IPS-18a (cell line): Measurements from ENCODE around the gene UBE2QL1.

Source experiments
- H3K27ac ChIP-seq: one replicate; pipeline ENCODE4 v1.5.1; 2013; ENCODE audit warnings: low read length
- H3K27me3 ChIP-seq: one replicate; pipeline ENCODE4 v1.6.1; 2013; ENCODE audit warnings: mild to moderate bottlenecking, low read length; ENCODE audit not compliant: control insufficient read depth, insufficient read depth
- H3K36me3 ChIP-seq: one replicate; pipeline ENCODE4 v1.6.1; 2013; ENCODE audit warnings: low read depth, low read length; ENCODE audit not compliant: control insufficient read depth
- H3K4me1 ChIP-seq: one replicate; pipeline ENCODE4 v1.6.1; 2013; ENCODE audit warnings: low read depth, low read length; ENCODE audit not compliant: control insufficient read depth
- H3K4me3 ChIP-seq: one replicate; pipeline ENCODE4 v1.5.1; 2013; ENCODE audit warnings: low read length
- H3K9ac ChIP-seq: one replicate; pipeline ENCODE4 v1.6.1; 2013; ENCODE audit warnings: mild to moderate bottlenecking, low read length, moderate library complexity
- H3K9me3 ChIP-seq: one replicate; pipeline ENCODE4 v1.6.1; 2013; ENCODE audit warnings: low read depth, low read length; ENCODE audit not compliant: control insufficient read depth

Gene UBE2QL1

DNA sequence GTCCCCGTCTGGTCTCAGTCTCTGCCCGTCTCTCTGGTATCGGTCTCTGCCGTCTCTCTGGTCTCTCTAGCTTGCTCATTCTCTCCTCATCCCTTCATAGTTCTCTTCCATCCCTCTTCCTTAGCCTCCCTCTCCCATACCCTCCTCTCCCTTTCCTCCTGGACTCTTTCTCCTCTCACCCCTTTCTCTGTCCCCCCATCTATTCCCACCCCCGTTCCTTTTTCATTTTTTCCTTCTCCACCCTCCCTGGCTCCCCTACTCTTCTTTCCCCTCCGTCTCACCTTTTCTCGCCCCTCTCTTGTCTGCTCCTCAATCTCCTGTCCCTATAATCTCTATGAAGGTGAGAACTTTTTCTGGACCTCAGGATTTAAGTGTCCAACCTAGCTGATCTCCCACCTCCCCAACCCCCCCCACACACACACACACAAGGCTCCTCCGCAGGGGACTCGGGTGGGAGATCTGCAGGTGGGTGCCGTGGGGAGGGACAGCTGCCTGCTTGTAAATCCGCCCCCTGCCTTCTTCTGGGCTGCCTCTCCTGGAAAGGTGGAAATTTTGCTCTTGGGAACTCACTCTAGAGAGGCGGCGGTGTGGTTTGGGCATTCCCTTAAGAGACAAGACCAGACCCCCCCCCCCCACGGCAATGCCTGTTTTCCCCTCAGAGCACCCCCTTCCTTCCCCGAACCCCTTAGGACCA, 953 bp downstream of the UBE2QL1 start:
- peaks cover 10% of the 10 kb centered on the region for H3K4me1 ChIP-seq
- no peaks in the 10 kb centered on the region for H3K36me3 ChIP-seq
- H3K27ac ChIP-seq, result no peak overlapping the region
- H3K4me3 ChIP-seq, result peak overlapping the region; percentile 60
- H3K27me3 ChIP-seq, result peaks cover 85% of the 10 kb centered on the region
- H3K9ac ChIP-seq, result no peak overlapping the region
- no peaks in the 10 kb centered on the region for H3K9me3 ChIP-seq

DNA sequence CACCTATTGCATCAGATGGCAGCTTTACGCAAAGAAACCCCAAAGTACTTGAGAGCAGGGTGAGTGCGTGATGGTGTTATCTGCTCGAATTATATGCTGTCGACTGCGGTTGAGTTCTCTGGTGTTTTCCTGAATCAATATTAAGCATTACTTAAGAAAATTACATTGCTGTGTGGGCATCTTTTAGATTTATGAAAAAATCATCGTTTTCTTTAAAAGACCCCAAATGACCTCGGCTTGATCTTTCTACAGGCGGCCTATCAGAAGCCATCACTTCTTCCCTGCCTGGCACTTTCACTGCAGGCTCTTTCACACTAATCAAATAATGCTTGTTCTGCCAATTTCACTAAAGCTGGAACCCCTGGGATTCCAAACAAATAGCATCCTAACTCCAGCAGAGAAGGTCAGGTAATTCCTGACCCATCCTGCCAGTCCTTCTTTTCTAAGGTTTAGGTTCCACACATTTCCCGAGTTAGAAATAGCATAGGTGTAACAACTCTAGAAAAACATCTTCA, 1.7 kb downstream of the UBE2QL1 start:
- H3K27me3 ChIP-seq, result peaks cover 92% of the 10 kb centered on the region

DNA sequence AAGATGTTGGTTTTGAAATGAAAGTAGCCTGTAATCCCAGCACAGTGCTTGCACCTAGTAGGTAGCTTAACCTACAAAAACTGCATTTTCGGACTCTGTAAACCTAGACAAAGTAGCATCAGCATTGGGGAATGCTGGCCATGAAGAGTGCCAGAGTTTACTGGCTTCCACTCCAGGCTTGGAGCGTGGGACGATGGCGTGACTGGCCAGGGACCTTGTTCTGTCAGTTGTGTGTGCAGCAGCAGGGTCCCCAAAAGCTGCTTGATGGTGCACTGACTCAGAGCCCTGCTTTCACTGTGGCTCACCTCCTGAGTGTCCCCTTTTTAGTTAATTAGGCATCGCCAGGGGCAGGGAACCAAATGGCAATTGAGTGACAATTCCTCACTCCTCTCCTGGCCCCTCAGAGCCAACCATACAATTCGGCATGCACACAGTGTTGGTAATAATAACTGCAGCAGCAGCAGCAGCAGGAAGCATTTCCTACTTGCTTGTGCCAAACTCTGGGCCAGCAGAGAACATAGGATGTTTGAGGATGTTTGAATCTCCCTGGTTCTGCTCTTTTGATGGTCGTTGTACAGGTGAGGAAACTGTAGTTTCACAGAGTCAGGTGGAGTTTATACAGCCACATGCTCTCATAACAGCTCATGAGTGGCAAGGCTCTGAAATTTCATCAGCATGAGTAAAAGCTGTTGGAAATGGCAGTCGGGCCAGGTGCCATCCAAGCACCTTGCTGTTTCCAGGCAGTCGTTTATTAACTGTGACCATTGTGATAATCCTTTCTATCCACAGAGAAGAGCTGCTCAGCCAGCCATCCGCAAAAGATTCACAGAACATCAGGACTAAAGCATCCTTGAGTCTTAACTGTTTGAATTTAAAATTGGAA, 4.2 kb downstream of the UBE2QL1 start:
- no peak overlapping the region for H3K9ac ChIP-seq
- H3K27me3 ChIP-seq, result peaks cover 98% of the 10 kb centered on the region
- H3K4me1 ChIP-seq, result peaks cover 10% of the 10 kb centered on the region
- H3K4me3 ChIP-seq, result no peak overlapping the region
- no peak overlapping the region for H3K27ac ChIP-seq
- no peaks in the 10 kb centered on the region for H3K36me3 ChIP-seq
- H3K9me3 ChIP-seq, result no peaks in the 10 kb centered on the region

More for the DNA sequence above, 1.7 kb downstream of the UBE2QL1 start:
- Histone ChIP-seq H3K9ac (no peak overlapping the region), H3K4me1 (peaks cover 10% of the 10 kb centered on the region), H3K9me3 (no peaks in the 10 kb centered on the region), H3K36me3 (no peaks in the 10 kb centered on the region), H3K27ac (no peak overlapping the region), H3K4me3 (no peak overlapping the region)

DNA sequence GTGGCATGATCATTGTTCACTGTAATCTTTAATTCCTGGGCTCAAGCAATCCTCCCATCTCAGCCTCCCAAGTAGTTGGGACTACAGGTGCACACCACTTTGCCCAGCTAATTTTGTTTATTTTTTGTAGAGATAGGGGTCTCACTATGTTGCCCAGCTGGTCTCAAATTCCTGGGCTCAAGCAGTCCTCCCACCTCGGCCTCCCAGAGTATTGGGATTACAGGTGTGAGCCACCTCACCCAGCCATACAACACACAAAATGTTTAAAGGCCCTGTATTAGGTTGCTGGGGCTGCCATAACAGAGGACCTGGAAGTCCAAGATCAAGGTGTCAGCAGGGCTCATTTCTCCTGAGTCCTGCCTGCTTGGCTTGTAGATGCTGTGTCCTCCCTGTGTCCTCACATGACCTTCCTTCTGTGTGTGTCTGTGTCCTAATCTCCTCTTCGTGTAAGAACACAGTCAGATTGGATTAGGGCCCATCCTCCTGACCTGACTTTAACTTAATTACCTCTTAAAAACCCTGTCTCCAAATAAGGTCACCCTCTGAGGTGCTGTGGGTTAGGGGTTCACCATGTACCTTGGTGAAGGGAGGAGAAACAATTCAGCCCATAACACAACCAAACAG, 5.4 kb downstream of the UBE2QL1 start:
- Histone ChIP-seq H3K4me3 (no peak overlapping the region), H3K9ac (no peak overlapping the region), H3K36me3 (no peaks in the 10 kb centered on the region), H3K4me1 (peaks cover 10% of the 10 kb centered on the region), H3K9me3 (no peaks in the 10 kb centered on the region), H3K27ac (no peak overlapping the region), H3K27me3 (peaks cover 97% of the 10 kb centered on the region)

DNA sequence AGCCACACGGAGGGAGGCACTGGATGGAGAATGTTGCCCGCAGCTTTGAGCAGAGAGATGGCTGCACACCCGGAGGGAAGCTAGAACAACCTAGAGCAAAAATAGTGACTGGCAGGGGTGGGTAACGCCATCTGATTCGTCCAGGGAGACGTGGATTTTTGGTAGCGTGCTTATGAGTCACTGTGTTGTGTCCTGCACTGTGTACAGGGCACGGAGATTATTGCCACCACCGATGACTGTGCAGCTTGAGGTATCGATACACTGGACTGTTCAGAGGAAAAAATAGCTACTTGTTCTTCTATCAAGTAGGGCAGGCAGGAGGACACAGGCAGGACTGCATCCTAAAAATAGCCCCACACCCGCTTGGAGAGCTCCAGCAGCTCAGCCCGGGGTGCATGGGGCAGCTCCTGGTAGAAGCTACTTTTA, 6.0 kb downstream of the UBE2QL1 start:
- H3K4me1 ChIP-seq, result peaks cover 10% of the 10 kb centered on the region
- no peaks in the 10 kb centered on the region for H3K9me3 ChIP-seq
- H3K4me3 ChIP-seq, result no peak overlapping the region
- H3K27ac ChIP-seq, result no peak overlapping the region
- no peaks in the 10 kb centered on the region for H3K36me3 ChIP-seq
- H3K9ac ChIP-seq, result no peak overlapping the region
- peaks cover 95% of the 10 kb centered on the region for H3K27me3 ChIP-seq

DNA sequence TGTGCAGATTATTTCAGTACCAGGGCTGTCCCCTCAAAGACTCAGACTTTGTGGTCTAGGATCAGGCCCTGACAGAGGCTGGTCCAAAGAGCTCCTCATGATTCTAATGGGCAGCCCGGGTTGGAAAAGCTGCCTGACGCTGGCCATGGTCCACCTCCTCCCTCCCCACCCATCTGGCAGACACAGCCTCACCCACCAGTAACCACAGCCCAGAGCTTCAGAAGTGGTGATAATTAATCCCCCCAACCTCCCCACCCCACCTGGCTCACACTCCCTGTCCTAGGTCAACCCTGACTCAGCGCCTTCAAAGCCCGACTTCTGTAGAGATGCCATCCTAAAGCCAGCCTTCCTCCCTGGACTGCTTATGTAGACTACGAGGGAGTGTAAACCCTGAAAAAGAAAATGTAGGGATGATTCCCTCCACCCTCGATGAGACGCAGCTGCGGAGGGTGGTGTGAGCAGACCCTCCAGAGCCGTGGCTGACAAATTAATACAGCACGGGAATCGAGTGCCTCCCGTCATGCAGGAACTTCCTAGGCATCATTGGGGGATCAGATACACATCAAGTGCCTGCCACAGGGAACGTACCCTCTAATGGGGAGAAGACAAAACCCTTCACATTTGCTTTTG, 7.0 kb downstream of the UBE2QL1 start:
- Histone ChIP-seq H3K9me3 (no peaks in the 10 kb centered on the region), H3K27me3 (peaks cover 92% of the 10 kb centered on the region), H3K4me1 (peaks cover 2% of the 10 kb centered on the region), H3K36me3 (no peaks in the 10 kb centered on the region), H3K9ac (no peak overlapping the region), H3K27ac (no peak overlapping the region), H3K4me3 (no peak overlapping the region)

DNA sequence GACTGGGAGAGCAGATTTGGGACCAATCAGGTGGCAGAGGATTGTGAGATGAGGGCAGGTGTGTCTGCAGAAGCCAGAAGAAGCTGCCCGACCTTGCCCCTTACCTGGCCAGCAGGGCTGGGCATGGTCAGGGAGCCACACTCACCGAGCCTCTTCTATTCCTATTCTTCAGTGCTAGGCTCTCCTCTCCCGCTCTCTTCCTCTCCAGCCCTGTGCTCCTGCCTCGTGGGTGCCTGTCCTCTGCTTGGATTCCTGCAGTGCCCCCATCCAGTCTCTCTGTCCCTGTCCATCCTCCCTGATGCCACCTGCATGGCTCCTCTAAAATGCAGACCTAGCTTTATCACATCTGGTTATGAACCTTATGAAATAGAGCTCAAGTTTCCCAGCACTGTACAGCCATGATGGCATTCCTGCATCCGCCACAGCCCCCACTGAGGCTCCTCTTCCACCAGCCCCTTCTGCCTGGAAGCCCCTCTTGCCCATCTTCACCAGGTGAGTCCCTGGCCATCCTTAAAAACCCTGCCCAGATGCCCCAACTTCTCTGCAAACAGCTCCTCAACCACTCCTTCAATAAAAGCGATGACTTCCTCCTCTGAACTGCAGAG, 8.2 kb downstream of the UBE2QL1 start:
- Histone ChIP-seq H3K27me3 (peaks cover 84% of the 10 kb centered on the region), H3K36me3 (no peaks in the 10 kb centered on the region), H3K4me1 (no peaks in the 10 kb centered on the region), H3K27ac (no peak overlapping the region), H3K4me3 (no peak overlapping the region), H3K9ac (no peak overlapping the region), H3K9me3 (no peaks in the 10 kb centered on the region)

DNA sequence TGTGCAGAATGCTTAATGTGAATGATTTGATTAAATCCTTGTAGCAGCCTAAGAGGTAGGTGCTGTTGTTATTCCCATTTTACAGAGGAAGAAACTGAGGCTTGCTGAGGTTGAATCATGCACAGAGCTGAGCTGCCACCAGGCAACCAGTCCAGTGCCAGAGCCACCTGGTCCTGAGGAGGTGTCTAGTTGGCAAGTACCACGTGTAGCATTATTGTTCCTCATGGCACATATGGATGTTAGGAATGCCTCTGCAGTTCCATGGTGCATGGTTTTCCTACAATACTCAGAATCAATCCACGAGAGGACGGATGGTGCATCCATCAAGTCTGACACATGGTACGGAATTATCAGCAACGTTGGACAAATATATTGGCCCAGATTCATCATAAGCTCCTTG, 8.9 kb downstream of the UBE2QL1 start:
- H3K4me1 ChIP-seq, result no peaks in the 10 kb centered on the region
- H3K9me3 ChIP-seq, result no peaks in the 10 kb centered on the region
- H3K27me3 ChIP-seq, result peaks cover 77% of the 10 kb centered on the region
- H3K4me3 ChIP-seq, result no peak overlapping the region
- H3K9ac ChIP-seq, result no peak overlapping the region
- H3K27ac ChIP-seq, result no peak overlapping the region
- H3K36me3 ChIP-seq, result no peaks in the 10 kb centered on the region

DNA sequence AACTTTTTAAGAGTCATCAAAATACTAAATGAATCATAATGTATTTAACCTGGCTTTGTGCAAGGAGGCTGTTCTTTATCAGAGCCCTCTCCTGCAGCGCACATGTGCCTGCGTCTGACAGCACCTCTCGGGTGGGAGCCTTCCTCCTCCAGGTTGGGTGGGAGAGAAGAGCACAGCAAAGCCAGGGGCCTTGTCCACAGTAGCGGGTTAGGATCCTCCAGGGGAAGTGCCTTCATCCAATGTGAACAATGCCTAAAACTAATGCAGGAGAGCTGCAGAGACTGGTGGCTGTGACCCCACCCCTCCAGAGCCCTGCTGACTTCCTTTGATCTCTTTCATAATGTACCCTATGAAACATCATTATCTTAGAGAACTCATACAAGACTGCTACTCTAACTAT, 10.2 kb downstream of the UBE2QL1 start:
- peaks cover 65% of the 10 kb centered on the region for H3K27me3 ChIP-seq
- no peaks in the 10 kb centered on the region for H3K4me1 ChIP-seq
- H3K9ac ChIP-seq, result no peak overlapping the region
- H3K36me3 ChIP-seq, result no peaks in the 10 kb centered on the region
- H3K4me3 ChIP-seq, result no peak overlapping the region
- H3K27ac ChIP-seq, result no peak overlapping the region
- H3K9me3 ChIP-seq, result no peaks in the 10 kb centered on the region

DNA sequence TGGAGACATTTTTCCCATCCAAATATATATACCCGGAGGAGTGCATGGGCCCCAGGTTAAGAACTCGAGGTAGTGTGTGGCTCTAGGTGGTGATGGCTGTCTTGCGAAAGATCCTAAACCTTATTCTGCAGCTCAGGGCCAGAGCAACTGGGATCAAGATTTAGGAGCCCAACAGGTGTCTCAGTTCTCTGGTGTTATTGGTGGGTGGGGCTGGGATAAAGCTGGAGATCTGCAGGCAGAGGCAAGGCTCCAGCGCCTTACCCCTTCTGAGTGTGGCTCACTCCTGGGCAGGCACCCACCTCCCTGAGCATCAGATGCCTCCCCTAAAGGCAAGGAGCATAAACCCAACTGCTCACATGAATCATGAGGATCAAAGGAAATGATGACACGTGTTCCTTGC, 11.2 kb downstream of the UBE2QL1 start:
- Histone ChIP-seq H3K9ac (no peak overlapping the region), H3K27me3 (peaks cover 54% of the 10 kb centered on the region), H3K9me3 (no peaks in the 10 kb centered on the region), H3K4me1 (no peaks in the 10 kb centered on the region), H3K36me3 (no peaks in the 10 kb centered on the region), H3K27ac (no peak overlapping the region), H3K4me3 (no peak overlapping the region)

DNA sequence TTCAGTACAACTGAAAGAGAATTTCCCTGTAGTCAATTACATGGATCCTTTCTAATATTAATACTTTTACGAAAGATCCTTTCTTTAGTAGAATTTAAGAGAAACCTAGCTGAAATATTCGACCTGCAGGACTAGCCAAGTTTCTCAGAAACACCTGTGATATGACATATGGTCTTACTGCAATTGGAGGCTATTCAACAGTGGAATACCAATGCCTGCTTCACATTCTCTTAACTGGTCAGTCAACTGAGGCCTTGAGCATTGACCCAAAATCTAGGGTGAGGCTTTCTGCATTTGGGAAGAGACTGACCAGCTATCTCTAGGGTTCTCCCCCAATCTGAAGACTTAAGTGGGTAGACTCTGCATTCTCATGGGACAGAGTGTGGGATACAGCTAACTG, 12.3 kb downstream of the UBE2QL1 start:
- Histone ChIP-seq H3K4me1 (no peaks in the 10 kb centered on the region), H3K4me3 (no peak overlapping the region), H3K27me3 (peaks cover 44% of the 10 kb centered on the region), H3K27ac (no peak overlapping the region), H3K9me3 (no peaks in the 10 kb centered on the region), H3K9ac (no peak overlapping the region), H3K36me3 (no peaks in the 10 kb centered on the region)
